Type B pancreatic cell (in vitro differentiated cells): ENCODE results near the gene GBP7. TPM values are rescaled to one million over a fixed set of nuclear protein-coding genes. Genes with fewer than 3 reads are reported as not detected.

Experiments
- DNase-seq: peaks from one replicate; pipeline ENCODE4 v3.0.0; 2021; ENCODE audit warnings: mixed read lengths; ENCODE audit not compliant: unreplicated experiment; ENCODE audit errors: extremely low spot score
- H3K27ac Mint-ChIP-seq: 2 replicates; pipeline ENCODE4 v1.8.0; 2021; ENCODE audit warnings: mild to moderate bottlenecking, mixed read lengths
- H3K27me3 Mint-ChIP-seq: 2 replicates; pipeline ENCODE4 v1.8.0; 2021; ENCODE audit warnings: mixed read lengths
- H3K36me3 Mint-ChIP-seq: 2 replicates; pipeline ENCODE4 v1.8.0; 2021; ENCODE audit warnings: mixed read lengths
- H3K4me1 Mint-ChIP-seq: one replicate; pipeline ENCODE4 v1.8.0; 2021; ENCODE audit warnings: mixed read lengths; ENCODE audit not compliant: unreplicated experiment
- H3K4me3 Mint-ChIP-seq: 2 replicates; pipeline ENCODE4 v1.8.0; 2021; ENCODE audit warnings: mild to moderate bottlenecking, mixed read lengths
- H3K9me3 Mint-ChIP-seq: 2 replicates; pipeline ENCODE4 v1.8.0; 2021; ENCODE audit warnings: mixed read lengths
- total RNA-seq: library from RNA; stranded (reverse); gene quantifications from 2 replicates; pipeline ENCODE4 v1.2.1, GENCODE V29; 2021; ENCODE audit warnings: low replicate concordance
- TF ChIP-seq, protein P1 (sequence below): fragments of 200-600 bp; sonication (generic); conservative IDR thresholded peaks from 2 replicates; pipeline ENCODE4 v1.5.0; 2021; ENCODE audit warnings: antibody characterized with exemption, mild to moderate bottlenecking

GBP7 gene
- total RNA-seq, 1 donor from 2014 or later: not detected

DNA sequence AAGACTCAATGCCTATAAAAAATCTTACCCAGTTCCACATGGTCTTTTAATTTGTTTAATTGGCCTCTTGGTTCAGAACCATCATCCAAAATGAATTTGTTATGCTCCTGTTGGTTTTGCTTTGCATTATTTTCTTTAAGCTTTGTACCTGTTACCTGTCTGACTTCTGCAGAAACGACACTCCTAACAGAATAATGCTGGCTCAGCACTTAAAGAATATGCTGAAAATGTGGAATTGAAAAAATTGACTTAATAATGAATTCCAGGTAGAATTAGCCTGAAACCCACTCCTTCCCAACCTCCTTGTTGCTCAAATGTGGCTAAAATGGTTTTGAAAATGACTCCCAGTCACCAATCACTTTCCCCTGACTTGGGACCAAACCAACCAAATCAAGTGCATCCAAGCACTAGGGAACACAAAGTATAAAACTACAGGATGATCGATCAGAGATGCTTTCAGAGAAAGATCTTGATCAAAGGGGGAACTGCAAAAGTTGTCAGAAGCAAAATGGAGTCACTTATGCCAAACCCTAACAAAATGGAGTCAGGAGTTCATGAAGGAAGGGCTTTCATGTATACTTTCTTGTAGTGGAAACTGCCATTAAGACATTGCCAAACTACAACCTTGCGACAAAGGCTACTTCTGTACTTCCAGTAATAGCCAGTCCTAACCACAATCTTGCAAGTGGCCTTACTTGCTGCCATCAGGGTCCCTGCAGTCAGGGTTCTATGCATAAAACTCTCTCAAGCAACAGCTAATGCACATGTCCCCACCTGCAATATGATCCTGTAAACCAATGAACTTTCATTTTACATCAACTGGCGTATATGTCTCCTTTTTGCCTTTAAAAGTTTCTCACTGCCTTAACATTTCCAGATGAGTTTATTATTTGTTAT, 5.4 kb downstream of the GBP7 start:
- H3K36me3 Mint-ChIP-seq: no peaks in the 10 kb centered on the region
- no peak overlapping the region for H3K27ac Mint-ChIP-seq
- H3K27me3 Mint-ChIP-seq: no peaks in the 10 kb centered on the region
- TF ChIP-seq, protein P1, sequence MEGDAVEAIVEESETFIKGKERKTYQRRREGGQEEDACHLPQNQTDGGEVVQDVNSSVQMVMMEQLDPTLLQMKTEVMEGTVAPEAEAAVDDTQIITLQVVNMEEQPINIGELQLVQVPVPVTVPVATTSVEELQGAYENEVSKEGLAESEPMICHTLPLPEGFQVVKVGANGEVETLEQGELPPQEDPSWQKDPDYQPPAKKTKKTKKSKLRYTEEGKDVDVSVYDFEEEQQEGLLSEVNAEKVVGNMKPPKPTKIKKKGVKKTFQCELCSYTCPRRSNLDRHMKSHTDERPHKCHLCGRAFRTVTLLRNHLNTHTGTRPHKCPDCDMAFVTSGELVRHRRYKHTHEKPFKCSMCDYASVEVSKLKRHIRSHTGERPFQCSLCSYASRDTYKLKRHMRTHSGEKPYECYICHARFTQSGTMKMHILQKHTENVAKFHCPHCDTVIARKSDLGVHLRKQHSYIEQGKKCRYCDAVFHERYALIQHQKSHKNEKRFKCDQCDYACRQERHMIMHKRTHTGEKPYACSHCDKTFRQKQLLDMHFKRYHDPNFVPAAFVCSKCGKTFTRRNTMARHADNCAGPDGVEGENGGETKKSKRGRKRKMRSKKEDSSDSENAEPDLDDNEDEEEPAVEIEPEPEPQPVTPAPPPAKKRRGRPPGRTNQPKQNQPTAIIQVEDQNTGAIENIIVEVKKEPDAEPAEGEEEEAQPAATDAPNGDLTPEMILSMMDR: no peak
- no peak for DNase-seq
- no peaks in the 10 kb centered on the region for H3K9me3 Mint-ChIP-seq
- H3K4me1 Mint-ChIP-seq: no peaks in the 10 kb centered on the region
- H3K4me3 Mint-ChIP-seq: no peak overlapping the region

DNA sequence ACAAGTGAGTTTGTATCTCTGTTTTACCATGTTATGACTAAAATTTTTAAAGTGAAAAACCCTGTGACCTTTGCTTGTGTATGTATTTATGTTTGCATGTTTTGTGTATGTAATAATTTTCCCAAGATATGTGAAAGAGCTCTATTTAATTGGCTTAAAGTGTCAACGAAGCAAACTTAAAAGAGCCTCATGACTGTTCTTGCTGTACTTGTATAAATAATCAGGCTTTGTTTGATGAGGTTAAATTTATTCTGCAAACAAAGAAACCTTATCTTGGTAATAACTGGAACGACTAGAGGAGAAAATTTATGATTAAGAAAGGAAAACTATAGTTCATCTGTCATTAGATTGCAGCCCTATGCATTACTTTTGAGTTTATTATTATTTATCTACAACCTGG, 6.6 kb downstream of the GBP7 start:
- TF ChIP-seq, protein P1: no peak
- Mint-ChIP-seq H3K27me3 (no peaks in the 10 kb centered on the region), H3K9me3 (no peaks in the 10 kb centered on the region), H3K4me3 (no peak overlapping the region), H3K27ac (no peak overlapping the region), H3K36me3 (no peaks in the 10 kb centered on the region), H3K4me1 (no peaks in the 10 kb centered on the region)
- DNase-seq: no peak

DNA sequence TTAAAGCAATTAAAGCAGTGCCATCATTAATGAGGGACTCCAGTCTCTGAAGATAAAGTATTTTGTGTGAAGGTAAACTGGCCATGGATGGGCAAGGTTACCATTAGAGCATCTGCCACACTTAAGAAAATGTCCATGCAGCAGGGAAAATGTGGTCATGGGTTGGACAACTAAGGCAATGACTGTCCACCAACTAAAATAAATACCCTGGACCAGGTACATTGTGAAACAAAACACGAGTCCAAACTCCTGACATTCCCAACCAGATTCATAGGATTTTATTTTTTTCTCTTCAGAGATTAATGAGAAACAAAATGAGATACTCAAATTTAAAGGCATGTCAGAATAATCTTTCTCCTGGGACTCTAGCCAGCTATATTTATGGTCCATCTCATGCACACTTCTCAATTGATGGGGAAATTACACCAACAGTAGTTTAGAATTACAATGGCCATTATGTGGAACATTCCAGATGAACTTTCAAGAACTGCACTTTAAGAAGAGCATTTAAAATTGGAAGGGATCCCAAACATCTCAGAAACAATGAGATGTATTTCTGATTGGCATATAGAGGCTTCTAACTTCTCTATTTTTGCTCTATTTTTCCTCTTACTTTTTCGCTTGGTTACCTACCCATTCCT, 8.1 kb downstream of the GBP7 start:
- no peak for DNase-seq
- Mint-ChIP-seq H3K27ac (no peak overlapping the region), H3K4me3 (no peak overlapping the region), H3K9me3 (no peaks in the 10 kb centered on the region), H3K27me3 (no peaks in the 10 kb centered on the region), H3K4me1 (no peaks in the 10 kb centered on the region), H3K36me3 (no peaks in the 10 kb centered on the region)
- TF ChIP-seq, protein P1: no peak

DNA sequence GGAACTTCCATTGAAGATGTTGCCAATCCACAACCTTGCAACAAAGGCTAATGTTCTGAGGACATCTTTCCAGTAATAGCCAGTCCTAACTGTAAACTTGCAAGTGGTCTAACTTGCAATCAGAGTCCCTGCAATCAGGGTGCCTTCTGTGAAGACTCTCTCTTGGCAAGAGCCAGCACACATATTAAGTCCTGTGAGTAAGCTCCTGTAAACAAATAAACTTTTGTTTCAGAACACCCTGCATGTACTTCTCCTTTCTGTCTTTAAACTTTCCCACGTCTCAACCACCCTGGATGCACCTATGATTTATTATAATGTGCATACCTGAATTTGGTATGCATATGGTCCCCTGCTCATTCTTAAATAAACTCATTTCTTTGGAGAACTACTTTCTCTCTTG, 9.1 kb downstream of the GBP7 start:
- H3K9me3 Mint-ChIP-seq: no peaks in the 10 kb centered on the region
- no peaks in the 10 kb centered on the region for H3K27me3 Mint-ChIP-seq
- no peak overlapping the region for H3K4me3 Mint-ChIP-seq
- no peak overlapping the region for H3K27ac Mint-ChIP-seq
- TF ChIP-seq, protein P1: no peak
- no peaks in the 10 kb centered on the region for H3K36me3 Mint-ChIP-seq
- no peak for DNase-seq
- H3K4me1 Mint-ChIP-seq: no peaks in the 10 kb centered on the region

DNA sequence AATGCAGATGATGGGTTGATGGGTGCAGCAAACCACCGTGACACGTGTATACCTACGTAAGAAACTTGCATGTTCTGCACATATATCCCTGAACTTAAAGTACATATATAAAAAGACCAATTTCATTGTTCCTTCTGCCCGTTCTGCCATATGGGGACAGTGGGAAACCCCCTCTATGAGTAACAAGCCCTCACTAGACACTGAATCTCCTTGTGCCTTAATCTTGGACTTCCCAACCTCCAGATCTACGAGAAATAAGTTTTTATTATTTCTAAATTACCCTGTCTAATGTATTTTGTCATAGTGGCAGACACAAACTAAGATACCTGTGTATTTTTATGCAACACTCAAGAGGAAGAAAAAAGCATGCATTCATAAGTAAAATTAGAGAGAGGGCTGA, 10.0 kb downstream of the GBP7 start:
- no peaks in the 10 kb centered on the region for H3K27me3 Mint-ChIP-seq
- TF ChIP-seq, protein P1: no peak

More for the DNA sequence above, 10.0 kb downstream of the GBP7 start:
- Mint-ChIP-seq H3K4me3 (no peak overlapping the region), H3K36me3 (no peaks in the 10 kb centered on the region), H3K9me3 (no peaks in the 10 kb centered on the region), H3K27ac (no peak overlapping the region), H3K4me1 (no peaks in the 10 kb centered on the region)
- DNase-seq: no peak
